ENCODE results near the gene NDOR1. TPM values are rescaled to one million over a fixed set of nuclear protein-coding genes. Genes with fewer than 3 reads are reported as not detected.
A peak's percentile ranks its signal among the peaks of the same experiment; 100 is the strongest.

The NDOR1 gene
- total RNA-seq, 1 donor from 2014 or later, result 10.1 TPM

GRCh38 chr9:137167277-137167746, 38.2 kb upstream of the NDOR1 start:
- ATAC-seq (no peak), DNase-seq (ENCODE audit: low spot score) (no peak)

GRCh38 chr9:137167747-137168572, 37.5 kb upstream of the NDOR1 start:
- no peak for ATAC-seq
- no peak for DNase-seq (ENCODE audit: low spot score)

- ATAC-seq (peak; percentile 3), DNase-seq (ENCODE audit: low spot score) (no peak)
Measured at GRCh38 chr9:137168573-137168903, 37.0 kb upstream of the NDOR1 start.

- ATAC-seq (peak; percentile 65), DNase-seq (ENCODE audit: low spot score) (no peak)
Measured at GRCh38 chr9:137168904-137169856, 36.3 kb upstream of the NDOR1 start.

GRCh38 chr9:137169896-137170358, 35.6 kb upstream of the NDOR1 start, which contains the start of gene LRRC26:
Gene LRRC26 (minus strand): TSS chr9:137170051. CDS start chr9:137169943, 108 bp downstream.
- ATAC-seq (no peak), DNase-seq (ENCODE audit: low spot score) (no peak)

GRCh38 chr9:137170486-137171148, 34.9 kb upstream of the NDOR1 start:
- DNase-seq (ENCODE audit: low spot score), result no peak
- no peak for ATAC-seq

- ATAC-seq (no peak), DNase-seq (ENCODE audit: low spot score) (no peak)
Measured at GRCh38 chr9:137171149-137171900, 34.2 kb upstream of the NDOR1 start.

GRCh38 chr9:137172901-137173795, 32.4 kb upstream of the NDOR1 start:
- no peak for DNase-seq (ENCODE audit: low spot score)
- no peak for ATAC-seq

GRCh38 chr9:137173796-137174664, 31.5 kb upstream of the NDOR1 start:
- no peak for DNase-seq (ENCODE audit: low spot score)
- peak; percentile 4 for ATAC-seq

GRCh38 chr9:137174722-137175293, 30.7 kb upstream of the NDOR1 start:
- ATAC-seq (no peak), DNase-seq (ENCODE audit: low spot score) (no peak)

- no peak for ATAC-seq
- no peak for DNase-seq (ENCODE audit: low spot score)
Measured at GRCh38 chr9:137175345-137175961, 30.0 kb upstream of the NDOR1 start.

- no peak for DNase-seq (ENCODE audit: low spot score)
- ATAC-seq, result peak; percentile 81
Measured at GRCh38 chr9:137176302-137177182, 29.0 kb upstream of the NDOR1 start.

GRCh38 chr9:137178201-137178938, 27.1 kb upstream of the NDOR1 start:
- ATAC-seq (no peak), DNase-seq (ENCODE audit: low spot score) (no peak)

GRCh38 chr9:137178939-137179630, 26.4 kb upstream of the NDOR1 start:
- DNase-seq (ENCODE audit: low spot score), result no peak
- ATAC-seq, result no peak

GRCh38 chr9:137179761-137180160, 25.7 kb upstream of the NDOR1 start:
- no peak for ATAC-seq
- no peak for DNase-seq (ENCODE audit: low spot score)

Measured in left lobe of liver (tissue), 2 donors.